ENCODE measurements around the gene SAFB2.

The SAFB2 gene

GRCh38 chr19:5622465-5623396 is at the start of gene SAFB2, which contains the start of gene SAFB:
SAFB2 (minus strand) TSS chr19:5622776; CDS start chr19:5622715, 61 bp downstream.
SAFB (plus strand) TSS chr19:5623083; CDS start chr19:5623206, 123 bp downstream.
- peak; percentile 99 for DNase-seq

- DNase-seq = no peak
Observed at GRCh38 chr19:5671600-5671999, 49.0 kb upstream of the SAFB2 start.

GRCh38 chr19:5669212-5669611 is 46.6 kb upstream of the SAFB2 start:
- DNase-seq = no peak

- no peak for DNase-seq
Observed at GRCh38 chr19:5667751-5668271, 45.2 kb upstream of the SAFB2 start.

GRCh38 chr19:5666921-5667610 is 44.5 kb upstream of the SAFB2 start:
- DNase-seq = no peak

GRCh38 chr19:5665781-5666513 is 43.4 kb upstream of the SAFB2 start:
- no peak for DNase-seq

- no peak for DNase-seq
Observed at GRCh38 chr19:5664515-5664914, 41.9 kb upstream of the SAFB2 start.

- DNase-seq = no peak
Observed at GRCh38 chr19:5663904-5664303, 41.3 kb upstream of the SAFB2 start.

GRCh38 chr19:5661483-5661882 is 38.9 kb upstream of the SAFB2 start:
- no peak for DNase-seq

- no peak for DNase-seq
Observed at GRCh38 chr19:5655412-5655811, 32.8 kb upstream of the SAFB2 start.

GRCh38 chr19:5654931-5655330 is 32.4 kb upstream of the SAFB2 start:
- no peak for DNase-seq

- DNase-seq = no peak
Observed at GRCh38 chr19:5652261-5652660, 29.7 kb upstream of the SAFB2 start.

- DNase-seq = no peak
Observed at GRCh38 chr19:5651361-5651760, 28.8 kb upstream of the SAFB2 start.

GRCh38 chr19:5648464-5648863 is 25.9 kb upstream of the SAFB2 start:
- DNase-seq = no peak

GRCh38 chr19:5646703-5647102 is 24.1 kb upstream of the SAFB2 start:
- DNase-seq = no peak

GRCh38 chr19:5645409-5645808 is 22.8 kb upstream of the SAFB2 start:
- peak; percentile 4 for DNase-seq

- DNase-seq = no peak
Observed at GRCh38 chr19:5644037-5644436, 21.5 kb upstream of the SAFB2 start.

- no peak for DNase-seq
Observed at GRCh38 chr19:5643060-5643459, 20.5 kb upstream of the SAFB2 start.

GRCh38 chr19:5642204-5642603 is 19.6 kb upstream of the SAFB2 start:
- peak; percentile 4 for DNase-seq

- DNase-seq = peak; percentile 0
Observed at GRCh38 chr19:5641171-5641570, 18.6 kb upstream of the SAFB2 start.

GRCh38 chr19:5637971-5638370 is 15.4 kb upstream of the SAFB2 start:
- no peak for DNase-seq

- no peak for DNase-seq
Observed at GRCh38 chr19:5635427-5635826, 12.9 kb upstream of the SAFB2 start.

GRCh38 chr19:5632657-5633056 is 10.1 kb upstream of the SAFB2 start:
- DNase-seq = no peak
